GM12864 (cell line): ENCODE measurements around the gene RASSF4.

ENCODE experiments used
- DNase-seq: peaks from one replicate; pipeline ENCODE4 v3.0.0-alpha.2; 2011; ENCODE audit warnings: low read depth
- H3K4me3 ChIP-seq: 2 replicates; pipeline ENCODE4 v1.5.1; 2011; ENCODE audit warnings: mild to moderate bottlenecking, low read depth, low read length, control low read depth
- CTCF ChIP-seq: IDR thresholded peaks from 2 replicates; pipeline ENCODE4 v1.5.1; 2011; ENCODE audit warnings: low read depth, mild to moderate bottlenecking, moderate library complexity, low read length, control low read depth, inconsistent platforms; ENCODE audit errors: missing control alignments

The RASSF4 gene

GRCh38 chr10:44938956-44939355 is 20.6 kb upstream of the RASSF4 start:
- no peak for TF ChIP-seq CTCF
- no peak overlapping the region for H3K4me3 ChIP-seq
- no peak for DNase-seq

GRCh38 chr10:44939691-44940401 is 19.8 kb upstream of the RASSF4 start:
- no peak for TF ChIP-seq CTCF
- no peak for DNase-seq
- H3K4me3 ChIP-seq: no peak overlapping the region

- no peak overlapping the region for H3K4me3 ChIP-seq
- TF ChIP-seq CTCF: no peak
- DNase-seq: no peak
These were observed 15.2 kb upstream of the RASSF4 start for GRCh38 chr10:44944354-44944753.

GRCh38 chr10:44946205-44946604 is 13.4 kb upstream of the RASSF4 start:
- peak; percentile 35 for DNase-seq
- no peak overlapping the region for H3K4me3 ChIP-seq
- TF ChIP-seq CTCF: no peak

GRCh38 chr10:44947371-44948152 is 12.0 kb upstream of the RASSF4 start:
- TF ChIP-seq CTCF: no peak
- peak; percentile 65 for DNase-seq
- no peak overlapping the region for H3K4me3 ChIP-seq

- H3K4me3 ChIP-seq: no peak overlapping the region
- DNase-seq: no peak
These were observed 11.0 kb upstream of the RASSF4 start for GRCh38 chr10:44948642-44949041.

More at GRCh38 chr10:44948642-44949041, 11.0 kb upstream of the RASSF4 start:
- TF ChIP-seq CTCF: no peak
